Measurements from ENCODE around the gene DDB1. TPM values are rescaled to one million over a fixed set of nuclear protein-coding genes. Genes with fewer than 3 reads are reported as not detected.

The DDB1 gene
- total RNA-seq, 2 experiments from 2014 or later, result 227 to 236 TPM

DNA sequence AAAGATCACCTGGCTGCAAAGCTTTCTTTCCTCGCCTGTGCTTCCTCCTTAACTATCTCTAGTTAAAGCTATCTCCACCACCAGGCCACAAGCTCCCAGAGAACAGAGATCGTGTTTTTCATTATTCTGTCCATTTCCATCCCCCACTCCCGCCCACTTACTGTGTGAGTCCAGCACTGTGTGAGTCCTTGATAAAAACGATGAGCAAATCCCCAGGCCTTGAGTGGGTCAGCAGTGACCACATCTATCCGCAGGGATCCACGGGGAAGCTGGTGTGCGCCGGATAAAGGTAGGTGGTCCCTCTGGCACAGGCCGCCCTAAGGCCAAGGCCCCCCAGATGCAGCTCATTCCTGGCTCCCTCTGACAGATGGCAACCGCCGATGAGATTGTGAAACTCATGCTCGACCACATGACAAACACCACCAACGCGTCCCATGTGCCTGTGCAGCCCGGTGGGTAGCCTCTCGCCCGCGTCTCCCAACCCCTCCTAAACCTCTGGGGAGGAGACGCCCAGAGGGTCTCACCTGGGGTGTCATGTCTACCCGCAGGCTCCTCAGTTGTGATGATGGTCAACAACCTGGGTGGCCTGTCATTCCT lies 9.4 kb upstream of the DDB1 start:
- intact Hi-C loops (cut with micrococcal nuclease), result no loop called here
- Mint-ChIP-seq H3K4me3 (no peak overlapping the region), H3K27ac (no peak overlapping the region), H3K27me3 (ENCODE audit: low read depth) (no peaks in the 10 kb centered on the region), H3K9me3 (no peaks in the 10 kb centered on the region), H3K36me3 (ENCODE audit: low read depth) (peaks cover 25% of the 10 kb centered on the region), H3K4me1 (ENCODE audit: low read depth) (no peaks in the 10 kb centered on the region)
- CTCF ChIA-PET, result interaction anchor here (1.4 kb wide), 1 partner anchor 9 kb away, joined by 3 read pairs; no protein-coding TSS in a partner anchor
- no peak for DNase-seq

DNA sequence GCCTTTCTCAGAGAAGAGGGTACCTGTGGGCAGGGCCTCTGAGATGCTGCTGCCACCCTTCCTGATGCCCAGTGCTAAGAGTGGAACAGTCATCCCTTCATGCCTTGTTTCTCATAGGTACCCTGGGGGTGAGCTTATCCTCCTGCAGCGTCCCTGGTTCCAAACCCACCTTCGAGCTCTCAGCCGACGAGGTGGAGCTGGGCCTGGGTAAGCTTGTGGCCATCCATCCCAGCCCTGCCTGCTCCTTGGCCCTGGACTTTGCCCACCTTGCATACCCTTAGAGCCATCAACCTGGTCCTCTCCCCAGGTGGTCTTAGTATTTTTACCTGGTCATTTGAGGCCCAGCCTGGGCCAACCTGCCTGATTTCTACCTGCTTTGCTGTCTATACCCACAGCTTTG lies 8.8 kb upstream of the DDB1 start:
- H3K27ac Mint-ChIP-seq, result no peak overlapping the region
- H3K9me3 Mint-ChIP-seq, result no peaks in the 10 kb centered on the region
- peaks cover 5% of the 10 kb centered on the region for H3K4me1 Mint-ChIP-seq (ENCODE audit: low read depth)
- H3K36me3 Mint-ChIP-seq (ENCODE audit: low read depth), result peaks cover 26% of the 10 kb centered on the region
- CTCF ChIA-PET, result interaction anchor here (1.4 to 9.2 kb wide), 2 partner anchors 10 to 42 kb away, joined by 3 to 243 read pairs; no protein-coding TSS in a partner anchor
- no peak for DNase-seq
- H3K27me3 Mint-ChIP-seq (ENCODE audit: low read depth), result no peaks in the 10 kb centered on the region
- intact Hi-C loops (cut with micrococcal nuclease), result no loop called here
- no peak overlapping the region for H3K4me3 Mint-ChIP-seq

DNA sequence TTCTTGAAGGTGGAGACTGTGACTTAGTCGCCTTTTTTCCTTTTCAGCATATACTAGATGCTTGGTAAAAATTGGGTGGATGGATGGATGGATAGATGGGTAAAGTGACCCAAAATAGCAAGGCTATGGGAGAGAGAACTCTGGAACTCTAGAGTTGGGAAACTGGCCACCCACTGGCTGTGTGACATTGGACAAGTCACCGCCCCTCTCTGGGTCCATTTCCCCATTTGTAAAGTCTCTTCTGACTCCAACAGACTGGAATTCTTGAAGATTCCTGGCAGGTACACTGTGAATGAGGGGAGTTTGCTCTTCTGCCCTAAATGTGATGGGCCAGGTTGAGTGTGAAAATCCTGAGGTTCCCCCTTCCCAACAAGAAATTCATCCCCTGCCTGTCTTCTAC lies 8.1 kb upstream of the DDB1 start:
- H3K4me1 Mint-ChIP-seq (ENCODE audit: low read depth), result peaks cover 12% of the 10 kb centered on the region
- no peak overlapping the region for H3K27ac Mint-ChIP-seq
- no peak for DNase-seq
- no peaks in the 10 kb centered on the region for H3K9me3 Mint-ChIP-seq
- no peak overlapping the region for H3K4me3 Mint-ChIP-seq
- peaks cover 25% of the 10 kb centered on the region for H3K36me3 Mint-ChIP-seq (ENCODE audit: low read depth)
- H3K27me3 Mint-ChIP-seq (ENCODE audit: low read depth), result no peaks in the 10 kb centered on the region
- CTCF ChIA-PET, result interaction anchor here (1.4 to 9.2 kb wide), 2 partner anchors 43 to 106 kb away, joined by 3 to 243 read pairs; no protein-coding TSS in a partner anchor
- intact Hi-C loops (cut with micrococcal nuclease), result no loop called here

DNA sequence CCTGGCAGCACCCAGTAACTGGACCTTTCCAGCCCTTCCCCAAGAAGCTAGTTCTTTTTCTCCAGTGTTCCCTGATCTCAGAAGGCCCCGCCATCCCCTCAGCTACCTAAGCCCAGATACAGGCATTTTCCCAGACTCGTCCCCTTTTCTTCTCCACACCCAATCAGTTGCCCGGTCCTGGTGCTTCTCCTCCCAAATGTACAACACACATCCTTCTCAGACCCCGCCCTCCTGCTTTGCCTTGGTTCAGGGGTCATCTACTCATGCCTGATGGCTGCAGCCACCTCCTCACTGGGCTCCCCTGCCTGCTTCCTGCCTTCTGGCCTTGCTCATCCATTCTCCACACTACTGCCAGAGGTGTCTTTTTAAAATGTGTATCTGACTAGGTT lies 6.6 kb upstream of the DDB1 start:
- intact Hi-C loops (cut with micrococcal nuclease), result loop anchor here (10.0 kb wide), 1 partner anchor 315 kb away; no protein-coding TSS in a partner anchor
- no peak for DNase-seq
- Mint-ChIP-seq H3K36me3 (ENCODE audit: low read depth) (peaks cover 21% of the 10 kb centered on the region), H3K27ac (no peak overlapping the region), H3K27me3 (ENCODE audit: low read depth) (no peaks in the 10 kb centered on the region), H3K9me3 (no peaks in the 10 kb centered on the region), H3K4me1 (ENCODE audit: low read depth) (peaks cover 24% of the 10 kb centered on the region), H3K4me3 (no peak overlapping the region)
- CTCF ChIA-PET, result interaction anchor here (1.4 to 9.2 kb wide), 3 partner anchors 15 to 108 kb away, joined by 3 to 243 read pairs (median 49); no protein-coding TSS in a partner anchor

DNA sequence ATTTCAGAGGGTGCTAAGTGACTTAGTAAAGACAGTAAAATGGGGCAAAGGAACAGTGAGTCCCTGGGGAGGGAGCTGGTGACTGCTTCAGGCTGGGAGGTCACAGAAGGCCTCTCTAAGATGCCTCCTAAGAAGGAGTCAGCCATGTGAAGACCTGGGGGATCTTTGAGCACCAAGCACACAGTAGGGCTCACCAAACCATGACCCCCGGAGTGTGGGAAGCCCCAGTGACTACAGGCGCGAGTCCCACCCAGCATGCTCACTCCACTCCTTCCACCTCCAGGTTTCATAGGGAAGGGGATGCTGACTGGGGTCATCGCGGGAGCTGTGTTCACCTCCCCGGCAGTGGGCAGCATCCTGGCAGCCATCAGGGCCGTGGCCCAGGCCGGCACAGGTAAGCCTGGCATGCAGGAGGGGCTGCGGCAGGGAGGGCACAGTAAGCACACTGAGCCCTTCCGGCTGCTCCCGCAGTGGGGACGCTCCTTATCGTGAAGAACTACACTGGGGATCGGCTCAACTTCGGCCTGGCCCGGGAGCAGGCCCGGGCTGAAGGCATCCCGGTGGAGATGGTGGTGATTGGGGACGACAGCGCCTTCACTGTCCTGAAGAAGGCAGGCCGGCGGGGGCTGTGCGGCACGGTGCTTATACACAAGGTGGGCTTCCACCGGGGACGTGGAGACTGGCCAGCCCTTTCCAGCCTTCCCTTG lies 6.0 kb upstream of the DDB1 start:
- H3K36me3 Mint-ChIP-seq (ENCODE audit: low read depth), result peaks cover 22% of the 10 kb centered on the region
- no peak overlapping the region for H3K27ac Mint-ChIP-seq
- no peak for DNase-seq
- CTCF ChIA-PET, result interaction anchor here (4.9 to 9.2 kb wide), 2 partner anchors 16 to 45 kb away, joined by 49 to 243 read pairs; no protein-coding TSS in a partner anchor
- H3K4me3 Mint-ChIP-seq, result no peak overlapping the region
- H3K9me3 Mint-ChIP-seq, result no peaks in the 10 kb centered on the region
- peaks cover 30% of the 10 kb centered on the region for H3K4me1 Mint-ChIP-seq (ENCODE audit: low read depth)
- H3K27me3 Mint-ChIP-seq (ENCODE audit: low read depth), result no peaks in the 10 kb centered on the region
- intact Hi-C loops (cut with micrococcal nuclease), result loop anchor here (10.0 kb wide), 1 partner anchor 314 kb away; no protein-coding TSS in a partner anchor

DNA sequence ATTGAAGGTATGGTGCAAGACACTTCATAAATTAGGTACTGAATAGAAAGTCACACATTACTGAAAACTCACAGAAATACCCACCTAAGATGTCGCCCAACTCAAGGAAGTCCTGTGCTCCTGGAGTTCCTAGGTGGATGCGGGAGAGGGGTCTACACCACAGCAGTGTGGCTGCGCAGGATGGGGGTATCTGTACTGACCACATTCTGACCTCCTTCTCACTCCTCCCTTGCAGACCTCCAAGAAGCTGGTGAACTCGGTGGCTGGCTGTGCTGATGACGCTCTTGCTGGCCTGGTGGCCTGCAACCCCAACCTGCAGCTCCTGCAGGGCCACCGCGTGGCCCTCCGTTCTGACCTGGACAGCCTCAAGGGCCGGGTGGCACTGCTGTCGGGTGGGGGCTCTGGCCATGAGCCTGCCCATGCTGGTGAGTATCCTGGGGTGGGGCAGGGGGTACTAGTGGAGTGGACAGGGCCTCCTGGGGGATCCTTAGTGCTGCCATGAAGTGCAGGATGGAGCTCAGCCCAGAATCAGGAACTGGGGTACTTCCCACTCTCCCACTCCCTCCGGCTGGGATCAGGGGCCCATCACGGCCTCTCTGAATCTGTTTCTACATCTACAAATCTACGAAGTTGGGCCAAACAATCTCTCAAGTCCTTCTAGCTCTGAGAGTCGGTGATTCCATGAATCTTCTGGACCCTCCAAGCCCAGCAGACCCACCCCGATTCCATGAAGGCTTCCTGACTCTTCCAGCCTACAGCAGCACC lies 5.0 kb upstream of the DDB1 start:
- H3K27me3 Mint-ChIP-seq (ENCODE audit: low read depth), result no peaks in the 10 kb centered on the region
- peaks cover 26% of the 10 kb centered on the region for H3K36me3 Mint-ChIP-seq (ENCODE audit: low read depth)
- no peaks in the 10 kb centered on the region for H3K9me3 Mint-ChIP-seq
- no peak overlapping the region for H3K27ac Mint-ChIP-seq
- no peak for DNase-seq
- CTCF ChIA-PET, result interaction anchor here (1.9 to 9.2 kb wide), 5 partner anchors 17 to 86 kb away, joined by 5 to 243 read pairs (median 60); partner anchors contain the start of genes CYB561A3, TMEM138 and TMEM216
- peaks cover 35% of the 10 kb centered on the region for H3K4me1 Mint-ChIP-seq (ENCODE audit: low read depth)
- H3K4me3 Mint-ChIP-seq, result no peak overlapping the region
- intact Hi-C loops (cut with micrococcal nuclease), result loop anchor here (2.0 to 10.0 kb wide), 2 partner anchors 301 to 313 kb away; no protein-coding TSS in a partner anchor

DNA sequence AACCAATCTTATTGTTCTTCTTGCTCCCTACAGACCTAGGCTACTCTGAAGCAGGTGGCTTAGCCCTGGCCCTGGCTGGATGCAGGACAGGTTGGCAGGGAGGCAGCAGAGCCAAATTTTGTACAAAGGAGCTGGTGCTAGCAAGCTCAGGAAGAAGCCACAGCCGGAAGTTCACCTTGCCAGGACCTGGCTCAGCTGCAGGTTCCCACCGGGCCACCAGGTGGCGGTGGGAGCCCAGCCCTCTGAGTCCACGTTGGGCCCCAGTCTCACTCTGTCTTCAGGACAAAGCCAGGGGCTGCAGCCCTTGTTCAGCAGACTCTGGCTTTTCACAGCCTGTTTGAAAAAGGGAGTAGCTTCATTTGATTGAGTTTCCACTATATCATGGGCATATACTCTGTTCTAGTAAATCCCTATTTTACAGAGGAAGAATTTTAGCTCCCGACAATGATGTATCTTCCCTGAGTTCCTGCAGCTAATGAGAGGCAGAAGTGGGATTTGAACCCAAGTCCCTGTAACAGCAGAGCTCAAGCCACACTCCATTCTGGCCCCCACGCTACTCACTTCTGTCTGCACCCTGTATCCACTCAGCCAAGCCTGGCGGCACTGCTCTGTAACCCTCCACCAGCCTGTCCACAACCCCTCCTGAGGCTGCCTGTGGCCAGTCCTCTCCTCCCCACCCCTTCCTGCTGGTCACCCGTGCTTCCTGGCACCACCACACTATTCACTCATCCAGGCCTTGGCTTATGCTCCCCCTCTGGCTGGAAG lies 3.4 kb upstream of the DDB1 start:
- intact Hi-C loops (cut with micrococcal nuclease), result loop anchor here (1.0 to 10.0 kb wide), 7 partner anchors 49 to 312 kb away; partner anchors contain the start of gene TMEM216
- Mint-ChIP-seq H3K4me3 (no peak overlapping the region), H3K27me3 (ENCODE audit: low read depth) (no peaks in the 10 kb centered on the region), H3K27ac (peak overlapping the region; percentile 90), H3K36me3 (ENCODE audit: low read depth) (peaks cover 29% of the 10 kb centered on the region), H3K4me1 (ENCODE audit: low read depth) (peaks cover 47% of the 10 kb centered on the region), H3K9me3 (no peaks in the 10 kb centered on the region)
- peak; percentile 86 for DNase-seq
- CTCF ChIA-PET, result interaction anchor here (0.6 to 9.2 kb wide), 40 partner anchors 9 to 592 kb away, joined by 3 to 243 read pairs (median 4); partner anchors contain the start of genes CPSF7, CYB561A3, LRRC10B and SDHAF2

DNA sequence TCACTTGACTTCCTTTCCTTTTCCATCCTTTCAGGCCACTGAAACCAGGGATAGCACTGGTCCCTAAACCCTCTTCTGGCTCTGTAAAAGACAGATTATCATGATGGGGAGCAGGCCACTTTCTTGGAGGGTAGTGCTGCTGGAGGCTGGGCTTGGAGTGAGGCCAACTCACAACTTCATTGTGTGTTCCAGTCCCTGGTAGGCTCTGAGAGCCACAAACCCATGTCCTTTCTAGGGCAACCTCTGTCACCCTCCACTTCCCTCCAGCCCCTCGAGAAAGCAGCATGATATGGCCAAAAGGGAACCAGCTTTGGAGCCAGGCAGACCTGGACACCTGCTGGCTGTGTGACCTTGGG lies 2.4 kb upstream of the DDB1 start:
- intact Hi-C loops (cut with micrococcal nuclease), result loop anchor here (10.0 kb wide), 1 partner anchor 311 kb away; no protein-coding TSS in a partner anchor
- H3K36me3 Mint-ChIP-seq (ENCODE audit: low read depth), result peaks cover 32% of the 10 kb centered on the region

DNA sequence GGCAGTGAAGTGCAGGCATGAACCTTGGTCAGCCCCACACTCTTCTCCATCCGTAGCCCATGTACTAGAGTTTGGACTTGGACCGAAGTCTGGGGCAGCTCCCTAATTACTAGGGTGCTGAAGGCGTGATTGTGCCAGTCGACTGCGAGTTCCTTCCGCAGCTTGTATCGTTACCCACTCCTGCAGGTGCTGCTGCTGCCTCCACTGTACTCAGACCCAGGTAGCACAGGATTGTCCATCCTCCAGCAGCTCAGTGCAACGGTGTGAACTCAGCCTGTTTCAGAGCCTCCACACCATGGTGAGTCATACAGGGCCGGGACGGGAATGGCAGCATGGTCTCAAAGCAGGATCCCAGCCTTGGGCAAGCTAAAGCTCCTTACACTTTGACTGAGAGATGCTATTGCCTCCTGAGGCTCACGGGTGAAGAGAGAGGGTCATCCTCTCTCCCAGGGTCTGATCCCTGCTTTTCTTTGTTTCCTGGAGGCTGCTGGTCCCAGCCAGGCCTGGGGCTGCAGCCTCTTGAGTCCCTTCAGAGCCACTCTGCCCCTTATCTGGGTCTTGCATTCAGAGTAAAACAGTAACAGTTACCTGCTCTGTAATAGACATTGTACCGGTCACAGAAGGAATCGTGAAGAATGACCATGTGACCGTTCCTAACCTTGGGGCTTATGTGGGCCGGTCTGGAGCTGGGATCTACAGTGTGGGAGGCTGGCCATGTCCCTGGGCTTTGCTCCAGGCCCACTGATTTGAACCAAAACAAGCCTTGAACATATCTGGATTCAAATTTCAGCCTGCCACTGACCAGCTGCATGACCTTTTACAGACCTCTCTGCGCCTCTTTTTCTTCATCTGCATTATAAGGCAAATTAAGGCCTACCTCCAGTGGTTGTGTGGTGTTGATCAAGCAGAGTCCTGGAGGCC lies 1.8 kb upstream of the DDB1 start:
- DNase-seq, result no peak
- H3K4me3 Mint-ChIP-seq, result peak overlapping the region; percentile 96
- CTCF ChIA-PET, result interaction anchor here (1.0 to 9.2 kb wide), 10 partner anchors 20 to 234 kb away, joined by 4 to 243 read pairs (median 24); partner anchors contain the start of genes CYB561A3, TMEM138 and TMEM216
- H3K27ac Mint-ChIP-seq, result peak overlapping the region; percentile 94
- H3K4me1 Mint-ChIP-seq (ENCODE audit: low read depth), result peaks cover 62% of the 10 kb centered on the region
- no peaks in the 10 kb centered on the region for H3K9me3 Mint-ChIP-seq
- peaks cover 38% of the 10 kb centered on the region for H3K36me3 Mint-ChIP-seq (ENCODE audit: low read depth)
- H3K27me3 Mint-ChIP-seq (ENCODE audit: low read depth), result no peaks in the 10 kb centered on the region
- intact Hi-C loops (cut with micrococcal nuclease), result loop anchor here (10.0 kb wide), 1 partner anchor 310 kb away; no protein-coding TSS in a partner anchor

More for the DNA sequence above, 2.4 kb upstream of the DDB1 start:
- CTCF ChIA-PET, result interaction anchor here (0.8 to 9.2 kb wide), 19 partner anchors 8 to 177 kb away, joined by 3 to 243 read pairs (median 10); partner anchors contain the start of genes CPSF7, CYB561A3, SDHAF2 and TMEM138
- Mint-ChIP-seq H3K27ac (peak overlapping the region; percentile 65), H3K9me3 (no peaks in the 10 kb centered on the region), H3K27me3 (ENCODE audit: low read depth) (no peaks in the 10 kb centered on the region), H3K4me1 (ENCODE audit: low read depth) (peaks cover 55% of the 10 kb centered on the region), H3K4me3 (no peak overlapping the region)
- no peak for DNase-seq

DNA sequence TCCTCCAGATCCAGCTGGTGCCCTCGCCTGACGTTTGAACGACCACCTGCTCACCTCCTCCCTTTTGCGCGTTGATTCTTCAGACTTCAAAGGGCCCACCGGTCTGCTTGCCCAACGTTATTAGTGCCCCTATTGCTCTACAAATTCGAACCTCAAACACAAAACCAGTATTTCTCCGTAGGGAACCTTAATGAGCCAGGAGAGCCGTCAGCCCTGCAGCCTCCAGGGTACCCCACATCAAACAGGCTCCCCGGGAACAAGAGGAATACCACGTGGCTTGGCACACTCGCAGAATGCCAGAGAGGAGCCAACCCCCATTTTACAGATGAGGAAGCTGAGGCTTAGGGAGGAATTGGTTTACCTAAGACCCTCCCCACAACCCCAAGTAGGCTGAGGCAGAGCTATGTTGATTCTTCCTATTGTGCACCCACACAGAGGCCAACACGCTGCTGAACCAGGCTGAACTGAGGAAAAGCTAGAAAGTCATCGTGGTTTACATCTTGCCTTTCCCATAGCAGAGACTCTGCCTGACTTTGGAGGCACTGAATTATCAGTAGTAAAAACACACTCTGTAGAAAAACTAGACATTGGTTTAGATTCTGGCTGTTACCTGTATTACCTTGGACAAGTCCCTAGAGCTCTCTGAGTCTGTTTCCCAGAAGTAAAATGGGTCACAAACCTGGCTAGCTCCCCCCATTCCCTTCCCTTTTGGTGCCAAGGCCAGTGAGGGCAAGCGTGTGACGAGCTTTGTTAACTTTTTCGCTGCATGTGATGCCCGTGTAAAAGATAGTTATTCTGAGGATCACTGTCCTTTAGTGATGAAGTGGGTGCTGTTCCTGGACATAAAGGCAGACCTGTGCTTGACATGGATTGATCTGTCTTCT lies 887 bp upstream of the DDB1 start:
- intact Hi-C loops (cut with micrococcal nuclease), result loop anchor here (1.0 to 10.0 kb wide), 6 partner anchors 29 to 419 kb away; partner anchors contain the start of genes SDHAF2, TMEM109, TMEM138 and VPS37C
- no peak for DNase-seq

More for the DNA sequence above, 887 bp upstream of the DDB1 start:
- CTCF ChIA-PET, result interaction anchor here (1.0 to 9.2 kb wide), 8 partner anchors 22 to 235 kb away, joined by 4 to 243 read pairs (median 8); partner anchors contain the start of genes CYB561A3, TMEM138 and TMEM216
- peak overlapping the region; percentile 94 for H3K27ac Mint-ChIP-seq
- no peaks in the 10 kb centered on the region for H3K9me3 Mint-ChIP-seq
- peaks cover 68% of the 10 kb centered on the region for H3K4me1 Mint-ChIP-seq (ENCODE audit: low read depth)
- peak overlapping the region; percentile 96 for H3K4me3 Mint-ChIP-seq
- H3K36me3 Mint-ChIP-seq (ENCODE audit: low read depth), result peaks cover 42% of the 10 kb centered on the region
- no peaks in the 10 kb centered on the region for H3K27me3 Mint-ChIP-seq (ENCODE audit: low read depth)

All from activated naive CD4-positive, alpha-beta T cell treated with anti-CD3 and anti-CD28 coated beads for 36 hours (primary cell).